GM18502 (cell line): ENCODE measurements around the gene TLR1.
"Not testable (repeated sequence)": the region's sequence is repeated elsewhere in the genome, so short reads cannot be mapped to it uniquely, and the experiment has no call there.

Experiments
- ATAC-seq: cut with Tn5 transposase; IDR thresholded peaks from one replicate; pipeline ENCODE4 v1.9.1; 2021; ENCODE audit warnings: mild to moderate bottlenecking; ENCODE audit not compliant: unreplicated experiment, poor library complexity

TLR1 gene

GRCh38 chr4:38804654-38805295 lies at the start of gene TLR1:
Gene TLR1, minus strand, starts transcription at chr4:38804791. Its CDS starts 5,960 bp downstream, at chr4:38798831.
- peak; percentile 25 for ATAC-seq

DNA sequence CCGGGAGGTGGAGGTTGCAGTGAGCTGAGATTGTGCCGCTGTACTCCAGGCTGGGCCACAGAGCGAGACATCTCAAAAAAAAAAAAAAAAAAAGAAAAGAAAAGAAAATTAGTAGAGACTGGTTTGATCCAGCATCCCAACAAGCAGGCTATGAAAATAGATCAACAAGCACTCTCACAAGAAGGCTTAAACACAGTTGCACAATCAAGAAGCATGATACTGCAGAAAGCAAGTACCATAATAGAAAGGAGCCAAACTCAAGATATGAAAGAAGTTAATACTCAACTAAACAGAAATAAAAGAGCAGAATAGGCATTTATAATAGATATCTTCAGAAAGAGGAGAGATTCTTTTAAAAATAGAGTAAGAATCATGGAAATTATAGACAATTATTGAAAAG lies 41.4 kb upstream of the TLR1 start:
- ATAC-seq, result no peak

GRCh38 chr4:38842994-38843393 lies 38.4 kb upstream of the TLR1 start:
- no peak for ATAC-seq

GRCh38 chr4:38837849-38838248 lies 33.3 kb upstream of the TLR1 start:
- ATAC-seq, result no peak

DNA sequence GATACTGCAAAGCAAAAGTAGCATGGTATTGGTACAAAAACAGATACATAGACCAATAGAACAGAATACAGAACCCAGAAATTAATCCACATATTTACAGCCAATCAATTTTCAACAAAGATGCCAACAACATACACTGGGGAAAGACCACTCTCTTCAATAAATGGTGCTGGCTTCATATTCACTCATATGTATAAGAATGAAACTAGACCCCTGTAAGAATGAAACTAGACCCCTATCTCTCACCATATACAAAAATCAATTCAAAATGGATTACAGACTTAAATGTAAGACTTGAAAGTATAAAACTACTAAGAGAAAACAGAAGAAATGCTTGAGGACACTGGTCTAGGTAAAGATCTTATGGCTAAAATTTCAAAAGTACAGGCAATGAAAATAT lies 32.7 kb upstream of the TLR1 start:
- ATAC-seq, result no peak

GRCh38 chr4:38834570-38834969 lies 30.0 kb upstream of the TLR1 start:
- ATAC-seq, result no peak

DNA sequence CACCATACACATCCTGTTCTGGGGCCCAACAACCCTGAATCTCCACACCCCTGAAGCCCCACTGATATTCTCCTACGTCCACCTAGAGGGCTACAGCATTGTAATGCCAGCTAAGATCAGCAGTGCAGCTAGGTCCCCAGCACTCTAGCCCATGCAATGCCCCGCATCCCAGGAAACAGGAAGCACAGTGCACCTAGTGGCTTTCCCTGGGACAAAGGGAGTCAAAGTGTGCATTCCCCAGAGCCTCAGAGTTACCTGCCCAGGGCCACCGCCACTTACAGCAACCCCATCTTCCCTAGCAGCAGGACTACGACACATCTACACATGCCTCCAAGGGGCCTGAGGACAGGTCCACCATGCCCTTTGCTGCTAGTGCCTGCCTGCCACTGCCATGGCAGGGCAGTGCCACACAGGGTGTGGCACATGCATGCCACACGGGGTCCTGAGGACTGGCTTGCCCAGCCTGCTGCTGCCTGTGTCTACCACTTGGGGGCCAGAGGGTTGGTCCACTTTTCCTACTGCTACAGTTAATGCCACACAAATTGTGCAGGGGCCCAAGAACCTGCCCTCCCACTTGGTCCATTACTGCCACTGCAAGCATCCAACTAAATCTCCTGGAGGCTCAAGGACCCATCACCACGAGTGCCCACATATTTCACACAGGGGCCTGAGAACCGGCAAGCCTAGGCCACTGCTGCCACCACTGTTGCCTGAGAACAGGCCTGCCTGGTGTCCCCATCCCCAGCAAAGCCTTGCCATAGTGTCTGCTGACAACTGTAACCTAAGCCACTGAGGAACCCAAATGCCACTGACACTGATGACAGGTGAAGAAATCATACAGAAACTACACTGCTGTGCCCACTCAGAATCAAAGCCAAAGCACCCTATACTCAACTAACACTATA lies 28.3 kb upstream of the TLR1 start:
- no peak for ATAC-seq

DNA sequence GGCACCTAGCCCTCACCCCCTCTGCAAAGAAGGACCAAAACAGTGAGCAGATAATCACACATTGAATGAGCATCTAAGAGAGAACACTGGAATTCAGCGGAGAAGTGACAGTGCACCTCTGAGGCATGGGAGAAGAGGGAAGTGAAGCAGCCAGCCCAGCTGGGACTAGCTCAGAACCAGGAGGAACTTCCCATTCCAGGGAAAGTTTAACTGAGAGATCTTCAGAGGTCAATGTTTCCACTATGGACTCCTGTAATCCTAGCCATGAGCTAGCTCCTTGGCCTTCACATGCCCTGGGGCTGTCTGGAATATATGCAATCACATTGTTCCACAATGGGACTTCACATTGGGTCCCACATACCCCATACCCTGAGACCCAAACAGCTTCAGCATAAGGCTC lies 27.6 kb upstream of the TLR1 start:
- no peak for ATAC-seq

GRCh38 chr4:38831653-38832052 lies 27.1 kb upstream of the TLR1 start:
- no peak for ATAC-seq

DNA sequence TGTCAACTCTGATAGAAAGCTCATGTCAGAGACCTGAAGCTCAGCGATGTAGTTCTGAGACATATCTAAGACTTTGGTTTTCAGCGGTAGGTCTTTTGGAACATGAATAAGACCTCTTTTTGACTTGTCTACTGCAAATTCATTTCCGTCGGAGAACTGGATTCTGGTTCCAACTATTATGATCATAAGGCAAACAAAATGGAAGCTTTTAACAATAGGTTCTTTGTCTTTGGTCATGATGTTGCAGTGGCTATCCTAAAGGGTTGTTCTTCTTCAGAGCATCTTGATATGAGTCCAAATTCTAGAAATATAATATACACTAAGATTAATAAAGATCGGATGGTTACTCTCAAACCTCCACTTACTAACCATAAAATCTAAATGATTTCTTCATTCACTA lies 24.6 kb upstream of the TLR1 start:
- no peak for ATAC-seq

DNA sequence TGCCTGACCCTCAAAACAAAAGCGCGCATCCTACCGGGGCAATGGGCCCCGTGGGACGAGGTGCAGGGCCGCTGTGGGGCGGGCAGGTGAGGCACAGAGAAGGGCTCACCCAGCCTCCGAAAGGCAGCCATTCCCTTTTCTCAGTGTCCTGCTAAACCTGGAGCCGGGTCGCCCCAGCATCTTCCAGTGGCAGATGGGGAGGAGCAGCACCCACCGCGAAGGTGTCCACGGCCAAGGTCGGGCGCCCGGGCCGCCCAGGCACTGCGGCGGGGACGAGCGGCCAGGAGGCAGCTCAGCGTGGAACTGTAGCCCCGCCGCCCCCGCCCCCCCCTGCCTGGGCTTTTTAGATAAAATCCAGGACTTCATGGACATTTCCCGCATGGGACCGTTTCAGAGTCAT lies 19.2 kb upstream of the TLR1 start:
- no peak for ATAC-seq

DNA sequence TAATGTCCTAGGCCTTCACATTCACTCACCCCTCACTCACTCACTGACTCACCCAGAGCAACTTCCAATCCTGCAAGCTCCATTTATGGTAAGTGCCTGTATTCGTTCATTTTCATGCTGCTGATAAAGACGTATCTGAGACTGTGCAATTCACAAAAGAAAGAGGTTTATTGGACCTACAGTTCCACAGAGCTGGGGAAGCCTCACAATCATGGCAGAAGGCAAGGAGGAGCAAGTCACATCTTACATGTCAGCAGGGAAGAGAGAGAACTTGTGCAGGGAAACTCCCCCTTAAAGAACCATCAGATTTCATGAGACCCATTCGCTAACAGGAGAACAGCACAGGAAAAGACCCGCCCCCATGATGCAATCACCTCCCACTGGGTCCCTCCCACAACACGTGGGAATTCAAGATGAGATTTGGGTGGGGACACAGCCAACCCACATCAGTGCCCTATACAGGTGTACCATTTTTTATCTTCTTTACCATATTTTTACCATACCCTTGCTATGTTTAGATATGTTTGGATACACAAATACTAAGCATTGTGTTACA lies 18.2 kb upstream of the TLR1 start:
- ATAC-seq, result no peak

DNA sequence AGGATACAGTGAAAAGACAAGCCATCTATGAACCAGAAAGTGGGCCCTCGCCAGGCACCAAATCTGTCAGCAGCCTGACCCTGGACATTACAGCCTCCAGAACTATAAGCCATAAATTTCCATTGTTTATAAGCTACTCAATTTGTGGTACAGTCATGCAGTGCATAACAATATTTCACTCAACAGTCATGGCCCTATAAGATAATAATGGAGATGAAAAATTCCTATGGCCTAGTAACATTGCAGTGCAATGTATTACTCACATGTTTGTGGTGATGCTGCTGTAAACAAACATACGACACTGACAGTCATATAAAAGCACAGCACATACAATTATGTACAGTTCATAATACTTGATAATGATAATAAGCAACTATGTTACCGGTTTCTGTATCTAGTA lies 17.1 kb upstream of the TLR1 start:
- ATAC-seq, result no peak

- ATAC-seq, result peak; percentile 62
These were observed 15.9 kb upstream of the TLR1 start for GRCh38 chr4:38820329-38821061.

DNA sequence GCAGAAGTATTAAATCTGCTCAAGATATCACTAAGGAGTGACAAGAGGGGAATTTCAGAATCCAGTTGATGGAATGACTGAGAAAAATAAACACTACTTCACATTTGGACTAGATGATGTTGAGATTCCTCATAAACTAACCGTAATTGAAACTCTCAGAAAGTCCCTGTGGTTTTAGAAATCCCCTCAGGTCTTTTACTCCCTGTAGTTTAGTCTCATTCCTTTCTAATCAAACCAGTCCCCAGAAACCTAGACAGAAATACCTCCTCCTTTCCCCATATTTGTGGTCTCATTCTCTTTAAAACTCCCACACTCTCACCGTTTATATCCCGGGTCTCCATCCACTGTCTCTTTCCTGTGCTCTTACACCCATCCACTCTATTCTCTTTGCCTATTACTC lies 15.0 kb upstream of the TLR1 start:
- ATAC-seq, result peak; percentile 32

DNA sequence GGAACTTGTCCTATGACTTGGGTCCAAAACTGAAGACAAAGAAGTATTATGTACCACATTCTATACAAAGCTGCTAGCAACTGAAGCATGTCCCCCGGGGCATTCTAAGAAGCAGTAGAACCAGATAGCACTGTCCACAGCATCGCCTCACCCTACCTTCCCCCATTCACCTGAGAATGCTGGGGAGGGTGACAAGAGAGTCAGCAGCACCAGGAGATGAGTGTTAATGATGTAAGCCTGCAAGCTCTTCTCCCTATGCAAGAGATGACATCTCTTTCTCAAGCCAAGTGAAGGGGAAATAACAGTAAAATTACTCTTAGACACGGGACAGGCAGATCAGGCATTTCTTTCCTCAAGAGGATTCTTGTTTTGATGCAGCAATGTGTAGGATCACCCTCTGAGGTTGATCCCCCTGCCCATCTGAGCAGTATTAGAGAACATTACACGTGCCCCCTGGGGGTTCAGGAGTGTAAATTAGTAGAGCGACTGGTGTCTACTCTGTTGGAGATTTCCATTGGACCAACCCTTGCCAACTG lies 13.9 kb upstream of the TLR1 start:
- no peak for ATAC-seq

- no peak for ATAC-seq
These were observed 11.5 kb upstream of the TLR1 start for GRCh38 chr4:38815885-38816782.

DNA sequence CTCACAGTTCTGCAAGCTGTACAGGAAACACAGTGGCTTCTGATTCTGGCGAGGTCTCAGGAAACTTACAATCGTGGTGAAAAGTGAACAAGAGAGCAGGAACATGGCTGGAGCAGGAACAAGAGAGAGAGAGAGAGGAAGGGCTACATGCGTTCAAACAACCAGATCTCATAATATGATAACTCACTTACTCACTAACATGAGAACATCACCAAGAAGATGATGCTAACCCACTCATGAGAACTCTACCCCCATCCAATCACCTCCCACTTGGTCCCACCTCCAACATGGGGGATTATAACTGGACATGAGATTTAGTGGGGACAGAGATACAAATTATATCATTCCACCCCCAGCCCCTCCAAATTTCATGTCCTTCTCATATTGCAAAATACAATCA lies 9.8 kb upstream of the TLR1 start:
- ATAC-seq, result no peak

DNA sequence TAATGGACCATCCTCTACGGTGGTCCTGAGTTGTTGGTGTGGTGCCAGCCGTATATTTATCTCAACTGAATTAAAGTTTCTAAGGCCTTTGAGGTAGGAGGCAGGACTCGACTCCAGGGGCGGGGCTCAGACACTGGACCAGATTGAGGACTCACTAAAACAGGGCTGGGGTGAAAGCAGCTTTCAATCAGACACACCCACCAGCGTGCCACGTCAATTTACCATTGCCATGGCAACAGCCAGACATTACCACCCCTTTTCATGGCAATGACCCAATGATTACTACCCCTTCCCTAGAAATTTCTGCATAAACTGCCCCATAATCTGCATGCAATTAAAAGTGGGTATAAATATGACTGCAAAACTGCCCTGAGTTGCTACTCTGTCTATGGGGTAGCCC lies 6.7 kb upstream of the TLR1 start:
- no peak for ATAC-seq

DNA sequence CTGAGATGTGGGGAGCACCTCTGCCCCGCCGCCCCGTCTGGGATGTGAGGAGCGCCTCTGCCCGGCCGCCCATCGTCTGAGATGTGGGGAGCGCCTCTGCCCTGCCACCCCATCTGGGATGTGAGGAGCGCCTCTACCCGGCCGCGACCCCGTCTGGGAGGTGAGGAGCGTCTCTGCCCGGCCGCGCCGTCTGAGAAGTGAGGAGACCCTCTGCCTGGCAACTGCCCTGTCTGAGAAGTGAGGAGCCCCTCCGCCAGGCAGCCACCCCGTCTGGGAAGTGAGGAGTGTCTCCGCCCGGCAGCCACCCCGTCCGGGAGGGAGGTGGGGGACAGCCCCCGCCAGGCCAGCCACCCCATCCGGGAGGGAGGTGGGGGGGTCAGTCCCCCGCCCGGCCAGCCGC lies 2.9 kb upstream of the TLR1 start:
- ATAC-seq, result not testable (repeated sequence)
